Upper lobe of left lung (tissue), 4 donors: ENCODE data around the gene POTEF.
"Not testable (repeated sequence)": the region's sequence is repeated elsewhere in the genome, so short reads cannot be mapped to it uniquely, and the experiment has no call there.

Experiments used
- CTCF ChIP-seq, 6 experiments: fragments of 450-650 bp in 4 of 6; fragments of 200-600 bp in 2 of 6; sonication (generic) in 2 of 6; IDR thresholded peaks; one replicate each; pipeline ENCODE4 v1.5.1; 2016 to 2019; ENCODE audit warnings: antibody characterized with exemption in 6 of 6
- POLR2A ChIP-seq, 4 donors: fragments of 450-650 bp; IDR thresholded peaks; one replicate each; pipeline ENCODE4 v1.5.1; 2016 to 2017; ENCODE audit warnings: antibody characterized with exemption in 4 of 4, mild to moderate bottlenecking in 2 of 4

GRCh38 chr2:130166611-130167010 lies 37.6 kb upstream of the POTEF start:
- not testable (repeated sequence) for TF ChIP-seq CTCF, POLR2A (IDR thresholded peaks at IDR 0.05)
